K562 (cell line): ENCODE measurements around the gene GUF1. TPM values are rescaled to one million over a fixed set of nuclear protein-coding genes. Genes with fewer than 3 reads are reported as not detected.

ENCODE experiments used
- ATAC-seq: fragments of 200-7000 bp; cut with Tn5 transposase; 3 replicates; pipeline ENCODE4 v1.9.1; 2020; ENCODE audit warnings: moderate library complexity
- BruUV-seq: library from RNA; stranded (reverse); fragments of 400-500 nt; replicated peaks from 2 replicates; lab custom pipeline; 2021; lab: Mats Ljungman, UMichigan
- CTCF ChIA-PET: fragments of 300-600 bp; formaldehyde crosslinking; extraction: SDS; loops from one replicate; lab custom pipeline; 2021; ENCODE audit warnings: low intra/inter-chr PET ratio; lab: Yijun Ruan, JAX
- POLR2A ChIA-PET: fragments of 300-600, 350-650 bp; sonication (Branson Sonifier 250); formaldehyde crosslinking; extraction: SDS; loops from one replicate; lab custom pipeline; 2021; ENCODE audit warnings: antibody characterized with exemption, inconsistent platforms; lab: Yijun Ruan, JAX
- DNase-seq, 4 experiments: peaks; one replicate each; pipeline versions ENCODE4 v3.0.0 to v3.0.0-alpha.2; 2011 to 2018; ENCODE audit warnings: low spot score in 3 of 4, mixed read lengths in 3 of 4; ENCODE audit errors: extremely low read depth in 1 of 4
- FAIRE-seq: peaks from 2 replicates; lab custom pipeline; 2011; peaks lifted over from hg19 to GRCh38; lab: Jason Lieb, UNC
- H2AFZ ChIP-seq: 2 replicates; pipeline ENCODE4 v1.6.0; 2011; ENCODE audit warnings: low read depth, low read length, control low read depth, inconsistent platforms
- H3K27ac ChIP-seq: fragments of 200-600 bp; 3 replicates; pipeline ENCODE4 v1.8.0; 2011; ENCODE audit warnings: low read depth, mild to moderate bottlenecking, control low read depth, inconsistent platforms, low read length, moderate library complexity, mixed read lengths; ENCODE audit errors: extremely low read depth
- H3K27me3 ChIP-seq, 2 experiments: fragments of 300-600 bp in 1 of 2; 2 replicates in 1 of 2; 3 replicates in 1 of 2; pipeline versions ENCODE4 v1.6.0 to v1.8.0; 2011; ENCODE audit warnings: inconsistent platforms in 2 of 2, low read length in 2 of 2, mild to moderate bottlenecking in 1 of 2, mixed read lengths in 1 of 2, moderate library complexity in 1 of 2; ENCODE audit not compliant: control insufficient read depth in 2 of 2, insufficient read depth in 2 of 2
- H3K36me3 ChIP-seq: fragments of 300-600 bp; 3 replicates; pipeline ENCODE4 v1.8.0; 2011; ENCODE audit warnings: mild to moderate bottlenecking, low read length, inconsistent platforms; ENCODE audit not compliant: control insufficient read depth, insufficient read depth
- H3K4me1 ChIP-seq, 2 experiments: fragments of 200-600 bp in 1 of 2; replicated peaks in 1 of 2; 2 replicates in 1 of 2; 3 replicates in 1 of 2; pipeline versions ENCODE4 v1.5.1 to v1.8.0; 2011; ENCODE audit warnings: inconsistent platforms in 2 of 2, low read length in 2 of 2, mild to moderate bottlenecking in 1 of 2, mixed read lengths in 1 of 2, moderate library complexity in 1 of 2; ENCODE audit not compliant: control insufficient read depth in 2 of 2, insufficient read depth in 2 of 2
- H3K4me2 ChIP-seq: 2 replicates; pipeline ENCODE4 v1.6.1; 2011; ENCODE audit warnings: low read length, control low read depth, inconsistent platforms, mixed read lengths; ENCODE audit not compliant: insufficient read depth
- H3K4me3 ChIP-seq: fragments of 200-600 bp; sonication (generic), shearing (Covaris generic); 2 replicates; pipeline ENCODE4 v1.5.1; 2016; ENCODE audit warnings: control low read depth, inconsistent platforms
- H3K79me2 ChIP-seq: fragments of 200-600 bp; 3 replicates; pipeline ENCODE4 v1.8.0; 2011; ENCODE audit warnings: low read length, inconsistent platforms; ENCODE audit not compliant: control insufficient read depth, insufficient read depth
- H3K9ac ChIP-seq, 2 experiments: 2 replicates each; pipeline versions ENCODE4 v1.6.0 to v1.6.1; 2011; ENCODE audit warnings: low read depth in 2 of 2, low read length in 2 of 2, control low read depth in 1 of 2, inconsistent platforms in 1 of 2, mild to moderate bottlenecking in 1 of 2, mixed read lengths in 1 of 2; ENCODE audit not compliant: insufficient read depth in 1 of 2
- H3K9me1 ChIP-seq: one replicate; pipeline ENCODE4 v1.6.0; 2011; ENCODE audit warnings: inconsistent platforms, mild to moderate bottlenecking, low read length, moderate library complexity; ENCODE audit not compliant: control insufficient read depth, insufficient read depth
- H3K9me3 ChIP-seq: replicated peaks from 2 replicates; pipeline ENCODE4 v1.5.1; 2011; ENCODE audit warnings: low read depth, low read length, inconsistent platforms; ENCODE audit not compliant: control insufficient read depth, insufficient read depth
- H4K20me1 ChIP-seq: replicated peaks from 2 replicates; pipeline ENCODE4 v1.6.1; 2011; ENCODE audit warnings: low read length, inconsistent platforms, mixed read lengths; ENCODE audit not compliant: control insufficient read depth, insufficient read depth
- CBFA2T3 ChIP-seq: fragments of 450-650 bp; IDR thresholded peaks from 2 replicates; pipeline ENCODE4 v1.6.1; 2017
- CREB1 ChIP-seq, 2 experiments: sonication (generic) in 1 of 2; formaldehyde crosslinking in 1 of 2; IDR thresholded peaks; 2 replicates each; pipeline versions ENCODE4 v1.6.1 to v1.8.0; 2012 to 2022; ENCODE audit warnings: inconsistent platforms in 1 of 2, mild to moderate bottlenecking in 1 of 2, missing genetic modification reagents in 1 of 2, moderate library complexity in 1 of 2
- CTCFL ChIP-seq: IDR thresholded peaks from 2 replicates; pipeline ENCODE4 v1.6.1; 2011; ENCODE audit warnings: borderline replicate concordance, low read depth, mild to moderate bottlenecking, moderate library complexity, low read length; ENCODE audit not compliant: insufficient read depth, poor library complexity, severe bottlenecking
- EHMT2 ChIP-seq: fragments of 450-650 bp; IDR thresholded peaks from 2 replicates; pipeline ENCODE4 v1.6.1; 2018; ENCODE audit warnings: antibody characterized with exemption
- FOSL1 ChIP-seq: fragments of 200-800 bp; sonication (Bioruptor generic); conservative IDR thresholded peaks from 2 replicates; pipeline ENCODE4 v1.6.1; 2016; ENCODE audit warnings: missing genetic modification characterization, missing compliant biosample characterization
- HDAC1 ChIP-seq, 2 experiments: fragments of 450-650 bp; IDR thresholded peaks; 2 replicates each; pipeline ENCODE4 v1.6.1; 2016 to 2017; ENCODE audit warnings: inconsistent platforms in 1 of 2, mild to moderate bottlenecking in 1 of 2, moderate library complexity in 1 of 2
- MCM7 ChIP-seq, 2 experiments: fragments of 450-650 bp; IDR thresholded peaks; 2 replicates each; pipeline ENCODE4 v1.6.1; 2016 to 2018
- NCOR1 ChIP-seq: fragments of 450-650 bp; IDR thresholded peaks from 2 replicates; pipeline ENCODE4 v1.6.1; 2016; ENCODE audit warnings: mild to moderate bottlenecking, moderate library complexity
- TAL1 ChIP-seq: fragments of 450-650 bp; IDR thresholded peaks from 2 replicates; pipeline ENCODE4 v1.6.1; 2016; ENCODE audit warnings: mild to moderate bottlenecking
- ZNF586 ChIP-seq: fragments of 450-650 bp; formaldehyde crosslinking; conservative IDR thresholded peaks from 2 replicates; pipeline ENCODE4 v1.4.0; 2020; ENCODE audit warnings: mild to moderate bottlenecking, moderate library complexity
- WGBS: fragments of 100-300 bp; shearing (Covaris generic); methylation state at CpG from one replicate; pipeline ENCODE4 v1.1.6; 2016; ENCODE audit warnings: low coverage, mixed read lengths; ENCODE audit not compliant: insufficient coverage; ENCODE audit errors: missing lambda C conversion rate; 5-methylcytosine and 5-hydroxymethylcytosine counted together
- in situ Hi-C: fragments of 300-500 bp; cut with MboI; formaldehyde crosslinking; loops from 4 replicates; pipeline ENCODE4 v1.15.0; 2018; ENCODE audit warnings: inconsistent platforms, mixed read lengths
- intact Hi-C: fragments of 100-400 bp; cut with micrococcal nuclease; formaldehyde crosslinking; loops from 2 replicates; pipeline ENCODE4 v1.14.2; 2022
- polyA plus RNA-seq, 8 experiments: library from polyadenylated mRNA; depleted of rRNA in 4 of 8; stranded (reverse) in 5 of 8; unstranded in 3 of 8; fragments of >200 nt; fragmentation: Nextera tagmentation in 2 of 8; fragmentation: Illumina TruSeq in 1 of 8; extraction: Ambion mirVana in 2 of 8; extraction: Trizol in 1 of 8; gene quantifications; 2 replicates each; pipeline versions ENCODE4 v1.2.1 to v1.2.3, GENCODE V29; 2011 to 2014; ENCODE audit warnings: inconsistent platforms in 1 of 8, missing spikeins in 1 of 8
- total RNA-seq, 7 experiments: library from RNA; depleted of rRNA in 6 of 7; stranded (reverse); fragments of >200 nt in 6 of 7; fragmentation: Illumina TruSeq in 2 of 7; extraction: Trizol in 2 of 7; gene quantifications; 2 replicates each; pipeline versions ENCODE4 v1.2.1 to v1.2.3, GENCODE V29; 2011 to 2021; ENCODE audit warnings: low replicate concordance in 1 of 7
- TF ChIP-seq, protein P1 (sequence below), 2 experiments: fragments of 450-650 bp in 1 of 2; sonication (generic) in 1 of 2; formaldehyde crosslinking in 1 of 2; IDR thresholded peaks in 1 of 2; conservative IDR thresholded peaks in 1 of 2; 2 replicates each; pipeline versions ENCODE4 v1.6.1 to v1.8.1; 2016 to 2023; ENCODE audit warnings: mild to moderate bottlenecking in 2 of 2, moderate library complexity in 2 of 2, inconsistent platforms in 1 of 2, missing genetic modification reagents in 1 of 2
- TF ChIP-seq, protein P2 (sequence below): fragments of 450-650 bp; IDR thresholded peaks from 2 replicates; pipeline ENCODE4 v1.6.1; 2016

The GUF1 gene
- total and polyA plus RNA-seq, 9 of the 15 experiments (the other 6 are each of a cell fraction or from before 2014, with no cell fraction given) = 8.1 to 47.5 (median 25.0) TPM

- ChIA-PET POLR2A (interaction anchor here (0.7 kb wide), 1 partner anchor 10 kb away, joined by 4 read pairs; no protein-coding TSS in a partner anchor), CTCF (no interaction called here)
- WGBS = 92% methylated on average over 4 of the region's 4 CpGs
- Histone ChIP-seq H4K20me1 (no peaks in the 10 kb centered on the region), H3K36me3 (peaks cover 86% of the 10 kb centered on the region), H3K9me1 (no peaks in the 10 kb centered on the region), H3K4me2 (no peak overlapping the region), H3K79me2 (no peaks in the 10 kb centered on the region), H2AFZ (no peak overlapping the region), H3K4me1 (no peaks in the 10 kb centered on the region), H3K9me3 (no peaks in the 10 kb centered on the region), H3K27ac (no peak overlapping the region), H3K27me3 (no peaks in the 10 kb centered on the region), H3K4me3 (no peak overlapping the region), H3K9ac (no peak overlapping the region)
- TF ChIP-seq, protein P1, sequence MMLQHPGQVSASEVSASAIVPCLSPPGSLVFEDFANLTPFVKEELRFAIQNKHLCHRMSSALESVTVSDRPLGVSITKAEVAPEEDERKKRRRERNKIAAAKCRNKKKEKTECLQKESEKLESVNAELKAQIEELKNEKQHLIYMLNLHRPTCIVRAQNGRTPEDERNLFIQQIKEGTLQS (IDR thresholded peaks at IDR 0.05) = peak; percentile 61; the same call in 1 of the 2 replicates
- TF ChIP-seq, protein P1 (CRISPR knock-in tag; conservative IDR thresholded peaks at IDR 0.05) = no peak
- TF ChIP-seq HDAC1 (IDR thresholded peaks at IDR 0.05) = no peak
- ATAC-seq (no peak), DNase-seq (no peak), FAIRE-seq (no peak)
- intact Hi-C loops (no loop called here), in situ Hi-C loops (no loop called here)
- BruUV-seq = no TSS peak
Observed at GRCh38 chr4:44704673-44705072, 26.5 kb downstream of the GUF1 start.

DNA sequence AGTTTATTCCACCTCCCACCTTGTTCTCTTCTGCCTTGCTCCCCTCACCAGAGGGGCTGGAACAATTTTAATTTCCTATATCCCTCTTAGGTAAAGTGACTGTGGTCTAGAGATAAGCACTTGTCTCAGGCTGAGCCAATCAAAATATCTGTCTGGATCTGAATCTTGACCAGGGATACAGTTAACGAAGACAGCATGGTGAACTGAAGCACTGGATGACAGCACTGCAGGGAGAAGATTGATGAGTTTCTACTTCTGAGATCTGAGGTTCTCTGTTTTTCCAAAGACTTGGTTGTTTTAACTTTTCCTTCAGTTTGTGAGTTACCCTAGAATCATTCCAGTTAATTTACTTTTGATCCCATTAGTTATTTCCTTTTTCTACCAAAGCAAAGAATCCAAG, 34.9 kb downstream of the GUF1 start:
- no TSS peak for BruUV-seq
- CTCF ChIA-PET = no interaction called here
- peak; percentile 27 for TF ChIP-seq TAL1
- TF ChIP-seq, protein P2, sequence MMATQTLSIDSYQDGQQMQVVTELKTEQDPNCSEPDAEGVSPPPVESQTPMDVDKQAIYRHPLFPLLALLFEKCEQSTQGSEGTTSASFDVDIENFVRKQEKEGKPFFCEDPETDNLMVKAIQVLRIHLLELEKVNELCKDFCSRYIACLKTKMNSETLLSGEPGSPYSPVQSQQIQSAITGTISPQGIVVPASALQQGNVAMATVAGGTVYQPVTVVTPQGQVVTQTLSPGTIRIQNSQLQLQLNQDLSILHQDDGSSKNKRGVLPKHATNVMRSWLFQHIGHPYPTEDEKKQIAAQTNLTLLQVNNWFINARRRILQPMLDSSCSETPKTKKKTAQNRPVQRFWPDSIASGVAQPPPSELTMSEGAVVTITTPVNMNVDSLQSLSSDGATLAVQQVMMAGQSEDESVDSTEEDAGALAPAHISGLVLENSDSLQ = peak; percentile 95
- peak; percentile 18; the same call in 1 of the 2 replicates for TF ChIP-seq NCOR1
- TF ChIP-seq MCM7 (IDR thresholded peaks at IDR 0.05) = no peak
- no peak for TF ChIP-seq EHMT2
- no peak for TF ChIP-seq ZNF586 (CRISPR knock-in tag)
- TF ChIP-seq CTCFL = no peak
- no peak for TF ChIP-seq FOSL1 (tag)
- peak; percentile 49 for TF ChIP-seq CBFA2T3
- no peak for TF ChIP-seq CREB1 (IDR thresholded peaks at IDR 0.05)
- TF ChIP-seq CREB1 (CRISPR knock-in tag; IDR thresholded peaks at IDR 0.05) = no peak

More for the DNA sequence above, 34.9 kb downstream of the GUF1 start:
- POLR2A ChIA-PET = no interaction called here
- intact Hi-C loops = no loop called here
- no peak overlapping the region for H3K4me3 ChIP-seq
- DNase-seq = peak; percentile 12 to 66 (median 40)
- H3K36me3 ChIP-seq = peaks cover 40% of the 10 kb centered on the region; the same call in 1 of the 3 replicates
- no peaks in the 10 kb centered on the region for H3K9me1 ChIP-seq
- H3K9ac ChIP-seq = no peak overlapping the region
- no peaks in the 10 kb centered on the region for H3K27me3 ChIP-seq
- 0% methylated on average over 1 of the region's 1 CpG for WGBS
- peak overlapping the region; percentile 13; the same call in 1 of the 2 replicates for H3K4me2 ChIP-seq
- peak; percentile 86 for ATAC-seq
- H3K27ac ChIP-seq = peak overlapping the region; percentile 54; the same call in 1 of the 3 replicates
- FAIRE-seq = peak; percentile 78
- no peaks in the 10 kb centered on the region for H4K20me1 ChIP-seq
- H2AFZ ChIP-seq = no peak overlapping the region
- H3K79me2 ChIP-seq = peaks cover 18% of the 10 kb centered on the region
- peaks cover 4 to 7% of the 10 kb centered on the region in 2 experiments; a peak in 3 of 5 replicates for H3K4me1 ChIP-seq
- no peaks in the 10 kb centered on the region for H3K9me3 ChIP-seq
- in situ Hi-C loops = no loop called here
